Stimulated activated CD4-positive, alpha-beta T cell treated with anti-CD3 and anti-CD28 coated beads, Interleukin-2, amount 100 ng/mL, for 4 hours (primary cell): ENCODE data around the gene PAPOLG.
"Not testable (repeated sequence)": the region's sequence is repeated elsewhere in the genome, so short reads cannot be mapped to it uniquely, and the experiment has no call there.

ENCODE experiments used
- DNase-seq: peaks from one replicate; pipeline ENCODE4 v3.0.0-alpha.2; 2020; ENCODE audit warnings: low read depth

The PAPOLG gene

GRCh38 chr2:60775048-60775639, 19.1 kb downstream of the PAPOLG start:
- DNase-seq: no peak

- no peak for DNase-seq
Measured at GRCh38 chr2:60778352-60778751, 22.3 kb downstream of the PAPOLG start.

- no peak for DNase-seq
Measured at GRCh38 chr2:60779426-60779825, 23.4 kb downstream of the PAPOLG start.

GRCh38 chr2:60780721-60781120, 24.7 kb downstream of the PAPOLG start:
- no peak for DNase-seq

- DNase-seq: no peak
Measured at GRCh38 chr2:60793169-60793568, 37.1 kb downstream of the PAPOLG start.

- DNase-seq: no peak
Measured at GRCh38 chr2:60794271-60794863, 38.3 kb downstream of the PAPOLG start.

DNA sequence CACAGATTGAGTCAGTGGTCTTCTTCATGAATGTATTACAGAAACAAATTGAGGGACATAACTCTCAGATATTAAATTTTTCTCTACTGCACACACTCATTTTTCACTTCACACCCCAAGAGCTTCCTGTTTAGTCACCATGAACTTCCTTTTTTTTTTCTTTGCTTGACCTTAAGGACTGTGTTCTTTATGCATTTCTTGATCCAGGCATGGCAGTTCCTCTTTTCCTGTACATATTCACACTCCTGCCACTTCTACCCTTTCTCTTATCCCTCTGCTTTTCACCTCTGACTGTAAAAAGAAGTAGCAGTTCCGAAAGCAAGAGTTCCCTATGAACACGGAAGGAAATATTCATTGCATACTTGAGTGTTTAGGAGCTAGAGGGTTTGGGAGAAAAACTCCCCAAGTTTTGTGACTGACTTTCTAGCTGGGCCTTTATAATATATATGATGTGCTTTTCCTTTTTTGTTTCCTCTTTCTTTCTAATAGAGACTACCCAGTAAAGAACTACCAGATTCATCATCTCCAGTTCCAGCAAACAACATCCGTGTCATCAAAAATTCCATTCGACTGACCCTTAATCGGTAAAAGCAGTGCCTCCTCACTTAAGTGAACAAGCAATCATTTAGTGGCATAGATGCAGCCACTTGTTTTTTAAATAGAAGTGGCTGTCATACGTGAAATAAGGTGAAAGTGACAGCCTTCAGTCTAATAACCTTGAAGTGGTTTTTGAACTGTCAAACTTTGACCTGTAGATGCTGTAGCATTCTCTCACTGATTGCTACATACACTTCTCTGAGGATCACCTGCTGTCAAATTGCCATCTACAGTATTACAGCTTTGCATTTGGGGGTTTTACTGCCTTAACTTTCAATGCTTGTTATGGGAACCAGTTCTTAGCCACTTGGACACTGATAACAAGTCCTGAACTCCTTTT, 40.8 kb downstream of the PAPOLG start:
- no peak for DNase-seq

- DNase-seq: no peak
Measured at GRCh38 chr2:60804473-60804872, 48.4 kb downstream of the PAPOLG start.

DNA sequence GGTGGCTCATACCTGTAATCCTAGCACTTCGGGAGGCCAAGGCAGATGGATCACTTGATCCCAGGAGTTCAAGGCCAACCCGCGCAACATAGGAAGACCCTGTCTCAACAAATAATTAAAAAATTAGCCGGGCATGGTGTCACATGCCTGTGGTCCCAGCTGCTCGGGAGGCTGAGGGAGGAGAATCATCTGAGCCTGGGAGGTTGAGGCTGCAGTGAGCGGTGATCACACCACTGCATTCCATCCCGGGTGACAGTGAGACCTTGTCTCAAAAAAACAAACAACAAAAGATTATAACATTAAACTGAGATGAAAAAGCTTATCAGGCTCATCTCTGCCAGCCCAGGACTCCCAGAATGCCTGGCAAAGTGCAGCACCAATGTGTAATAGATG, 50.5 kb downstream of the PAPOLG start:
- no peak for DNase-seq

GRCh38 chr2:60806988-60807681, 51.1 kb downstream of the PAPOLG start:
- peak; percentile 39 for DNase-seq

- DNase-seq: no peak
Measured at GRCh38 chr2:60808330-60808801, 52.3 kb downstream of the PAPOLG start.

DNA sequence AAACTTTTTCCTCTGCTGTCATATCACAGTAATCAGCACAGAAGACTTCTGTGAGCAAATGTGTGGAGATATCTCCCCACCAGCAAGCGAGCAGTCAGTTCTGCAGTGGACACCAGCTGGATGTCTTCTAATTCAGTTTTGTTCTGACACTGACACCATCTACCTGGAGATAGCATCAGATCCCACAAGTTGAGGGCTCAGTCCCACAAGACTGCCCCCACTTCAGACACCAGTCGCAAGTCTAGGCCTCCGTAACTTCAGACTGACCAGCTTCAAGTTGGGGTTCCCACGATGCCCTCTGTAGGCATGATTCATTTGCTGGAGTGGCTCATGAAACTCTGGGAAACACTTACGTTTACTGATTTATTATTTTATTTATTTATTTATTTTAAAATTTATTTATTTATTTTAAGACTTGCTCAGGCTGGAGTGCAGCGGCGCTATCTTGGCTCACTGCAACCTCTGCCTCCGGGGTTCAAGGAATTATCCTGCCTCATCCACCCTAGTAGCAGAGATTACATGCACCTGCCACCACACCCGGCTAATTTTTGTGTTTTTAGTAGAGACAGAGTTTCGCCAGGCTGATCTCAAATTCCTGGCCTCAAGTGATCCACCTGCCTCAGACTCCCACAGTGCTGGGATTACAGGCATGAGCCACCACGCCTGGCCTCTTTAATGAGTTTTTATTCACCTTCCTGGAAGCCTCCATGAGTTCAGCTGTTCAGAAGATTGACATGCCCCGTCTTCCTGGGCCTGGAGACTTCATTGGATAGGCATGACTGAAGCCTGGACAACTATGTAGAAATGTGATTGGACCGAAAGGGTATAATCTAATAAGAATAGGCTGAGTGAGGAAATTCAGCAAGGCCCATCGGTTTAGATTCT, 55.7 kb downstream of the PAPOLG start:
- no peak for DNase-seq

- not testable (repeated sequence) for DNase-seq
Measured at GRCh38 chr2:60817191-60817590, 61.1 kb downstream of the PAPOLG start.

DNA sequence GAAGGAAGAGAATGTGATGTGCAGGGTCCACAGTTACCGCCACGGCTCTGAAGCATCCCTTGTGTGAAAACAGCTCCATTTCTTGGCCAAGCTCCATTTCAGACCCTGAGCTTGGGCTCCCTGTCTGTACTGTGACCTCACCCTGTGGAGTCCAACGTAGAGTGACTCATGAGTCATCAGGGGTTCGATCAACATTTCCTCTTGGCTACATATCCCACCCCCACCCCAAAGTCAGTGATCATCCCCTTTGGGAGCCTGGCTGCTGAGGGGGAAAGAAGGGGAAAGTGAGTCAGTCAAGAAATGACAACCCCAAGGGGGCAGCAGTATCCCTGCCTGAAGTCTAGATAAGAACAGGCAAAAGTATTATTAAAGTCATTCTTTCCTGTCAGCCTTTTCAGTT, 62.2 kb downstream of the PAPOLG start:
- peak; percentile 66 for DNase-seq

GRCh38 chr2:60819155-60819862, 63.2 kb downstream of the PAPOLG start:
- peak; percentile 86 for DNase-seq

DNA sequence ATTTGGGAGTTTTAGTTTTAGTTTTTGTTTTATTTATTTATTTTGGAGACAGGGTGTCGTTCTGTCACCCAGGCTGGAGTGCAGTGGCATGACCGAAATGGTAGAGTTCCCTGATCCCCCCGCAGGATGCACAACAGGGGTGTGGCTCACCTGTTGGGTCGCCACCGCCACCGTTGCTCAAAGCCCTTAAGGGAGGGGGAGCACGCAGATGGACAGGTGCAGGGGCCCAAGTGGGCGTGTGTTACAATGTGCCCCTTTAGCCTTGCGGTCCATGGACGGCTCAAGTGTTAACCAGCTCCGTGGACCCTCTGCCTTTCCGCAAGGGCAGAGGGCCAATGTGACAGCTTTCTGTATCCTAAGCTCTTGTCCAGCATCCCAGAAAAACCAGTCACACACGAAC, 63.9 kb downstream of the PAPOLG start:
- no peak for DNase-seq

DNA sequence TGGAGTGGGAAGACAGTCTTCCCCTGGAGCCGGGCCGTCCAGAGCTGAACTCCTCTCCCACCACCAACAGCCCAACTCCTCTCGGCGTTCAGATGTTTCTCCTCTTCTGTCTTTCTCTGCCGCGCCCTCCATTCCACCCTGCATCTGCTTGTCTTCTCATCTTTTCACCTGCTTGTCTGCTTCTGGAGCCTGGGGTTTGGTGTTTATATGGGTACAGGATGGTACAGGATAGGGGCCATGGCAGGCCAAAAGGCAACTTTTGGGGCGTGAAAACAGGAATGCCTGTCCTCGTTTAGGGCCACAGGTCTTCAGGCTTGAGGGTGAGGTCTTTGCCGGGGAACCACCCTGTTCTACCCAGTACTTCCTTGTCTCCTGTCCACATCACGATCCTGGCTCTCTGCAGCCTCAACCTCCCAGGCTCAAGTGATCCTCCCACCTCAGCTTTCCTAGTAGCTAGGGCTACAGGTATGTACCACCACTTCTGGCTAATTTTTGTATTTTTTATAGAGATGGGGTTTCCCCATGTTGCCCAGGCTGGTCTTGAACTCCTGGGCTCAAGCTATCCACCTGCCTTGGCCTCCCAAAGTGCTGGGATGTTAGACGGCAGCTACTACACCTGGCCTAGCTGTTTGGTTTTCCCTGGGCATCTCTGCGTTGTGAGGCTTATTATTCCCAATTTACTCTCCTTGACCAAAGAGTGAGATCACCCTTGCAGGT, 64.5 kb downstream of the PAPOLG start:
- DNase-seq: no peak

- no peak for DNase-seq
Measured at GRCh38 chr2:60821133-60821469, 65.0 kb downstream of the PAPOLG start.

- DNase-seq: no peak
Measured at GRCh38 chr2:60821587-60822302, 65.7 kb downstream of the PAPOLG start.
